Measurements from ENCODE around the gene HCN1. TPM values are rescaled to one million over a fixed set of nuclear protein-coding genes. Genes with fewer than 3 reads are reported as not detected.

HCN1 gene
- total and polyA plus RNA-seq, 2 of the 8 experiments (the other 6 are each of a cell fraction or from before 2014, with no cell fraction given), result 1.1 to 6.7 TPM

DNA sequence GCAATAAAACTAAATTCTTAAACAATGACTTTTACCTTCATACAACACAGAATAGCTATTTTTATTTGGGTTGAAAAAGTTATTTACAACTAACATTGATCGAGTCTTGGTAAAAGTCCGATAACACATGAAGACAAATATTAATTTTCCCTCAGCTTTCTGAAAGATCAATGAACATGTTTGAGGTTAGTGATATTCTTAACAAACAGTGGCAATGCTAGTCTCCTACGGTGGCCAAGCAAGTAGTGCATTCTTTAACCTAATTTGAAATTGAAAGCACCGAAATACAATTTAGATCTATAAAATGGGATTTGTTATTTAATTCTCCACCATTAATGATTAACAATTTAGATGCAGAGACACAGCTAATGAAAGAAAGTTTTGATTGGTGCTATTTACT lies 435.1 kb downstream of the HCN1 start (continued):
- TF ChIP-seq EP300 (IDR thresholded peaks at IDR 0.05; ENCODE audit: borderline replicate concordance in 1 of 2, low read depth in 2 of 2, low read length in 2 of 2), result no peak
- no peak for TF ChIP-seq EZH2 (IDR thresholded peaks at IDR 0.05; ENCODE audit: low read depth, low read length, severe bottlenecking)
- TF ChIP-seq TCF12 (IDR thresholded peaks at IDR 0.05; ENCODE audit: low read depth, low read length), result no peak
- TF ChIP-seq SP1 (IDR thresholded peaks at IDR 0.05; ENCODE audit: low read depth, low read length), result no peak

Measured in H1 (cell line).